ENCODE results near the gene PSMB2.
"Not testable (repeated sequence)": the region's sequence is repeated elsewhere in the genome, so short reads cannot be mapped to it uniquely, and the experiment has no call there.

Gene PSMB2

GRCh38 chr1:35591211-35591610, 50.1 kb downstream of the PSMB2 start:
- no peak for DNase-seq

GRCh38 chr1:35590476-35591040, 50.8 kb downstream of the PSMB2 start:
- no peak for DNase-seq

- DNase-seq, result no peak
Measured at GRCh38 chr1:35589516-35590427, 51.6 kb downstream of the PSMB2 start.

- DNase-seq, result no peak
Measured at GRCh38 chr1:35588197-35588910, 53.0 kb downstream of the PSMB2 start.

GRCh38 chr1:35587736-35588135, 53.6 kb downstream of the PSMB2 start:
- no peak for DNase-seq

GRCh38 chr1:35586808-35587207, 54.5 kb downstream of the PSMB2 start:
- no peak for DNase-seq

GRCh38 chr1:35585805-35586204, 55.5 kb downstream of the PSMB2 start:
- not testable (repeated sequence) for DNase-seq

GRCh38 chr1:35585281-35585680, 56.0 kb downstream of the PSMB2 start:
- no peak for DNase-seq

- DNase-seq, result not testable (repeated sequence)
Measured at GRCh38 chr1:35581621-35582020, 59.7 kb downstream of the PSMB2 start.

GRCh38 chr1:35580949-35581388, 60.4 kb downstream of the PSMB2 start:
- no peak for DNase-seq

- DNase-seq, result no peak
Measured at GRCh38 chr1:35577071-35577998, 64.0 kb downstream of the PSMB2 start.

GRCh38 chr1:35576766-35577070, 64.6 kb downstream of the PSMB2 start:
- DNase-seq, result not testable (repeated sequence)

GRCh38 chr1:35576061-35576765, 65.1 kb downstream of the PSMB2 start:
- no peak for DNase-seq

GRCh38 chr1:35575416-35575958, 65.8 kb downstream of the PSMB2 start:
- DNase-seq, result no peak

GRCh38 chr1:35574655-35575415, 66.5 kb downstream of the PSMB2 start:
- DNase-seq, result no peak

GRCh38 chr1:35574125-35574654, 67.1 kb downstream of the PSMB2 start:
- no peak for DNase-seq

- DNase-seq, result no peak
Measured at GRCh38 chr1:35573198-35574124, 67.9 kb downstream of the PSMB2 start, which contains the start of gene TFAP2E. TFAP2E (plus strand) TSS chr1:35573314; CDS start chr1:35573578, 264 bp downstream.

- DNase-seq, result no peak
Measured at GRCh38 chr1:35572296-35572695, 69.0 kb downstream of the PSMB2 start.

- DNase-seq, result no peak
Measured at GRCh38 chr1:35571263-35571662, 70.1 kb downstream of the PSMB2 start.
